Right renal pelvis (tissue), 4 donors: ENCODE results near the gene SSBP4. TPM values are rescaled to one million over a fixed set of nuclear protein-coding genes. Genes with fewer than 3 reads are reported as not detected.

Experiments used
- DNase-seq, 4 donors: peaks; one replicate each; pipeline ENCODE4 v3.0.0-alpha.2; 2013; ENCODE audit warnings: low read depth in 4 of 4, low spot score in 3 of 4, missing footprints in 1 of 4
- polyA plus RNA-seq, 4 donors: library from polyadenylated mRNA; unstranded; fragments of 120-200 nt; gene quantifications; one replicate each; pipeline ENCODE4 v1.2.1, GENCODE V29; 2013; ENCODE audit not compliant: insufficient read length in 4 of 4

The SSBP4 gene
- polyA plus RNA-seq, 4 donors, result 69.6 to 124 (median 75.4) TPM

- DNase-seq, result no peak
These were observed 42.3 kb downstream of the SSBP4 start for GRCh38 chr19:18461471-18461870.

- no peak for DNase-seq
These were observed 45.4 kb downstream of the SSBP4 start for GRCh38 chr19:18464646-18465045.

GRCh38 chr19:18465214-18465963 lies 46.2 kb downstream of the SSBP4 start:
- no peak for DNase-seq

- no peak for DNase-seq
These were observed 46.8 kb downstream of the SSBP4 start for GRCh38 chr19:18465964-18466339.

GRCh38 chr19:18466354-18466753 lies 47.2 kb downstream of the SSBP4 start:
- DNase-seq, result no peak

- no peak for DNase-seq
These were observed 48.8 kb downstream of the SSBP4 start for GRCh38 chr19:18467978-18468377.

- DNase-seq, result no peak
These were observed 49.3 kb downstream of the SSBP4 start for GRCh38 chr19:18468517-18468916.

- DNase-seq, result peak in 3 of 4 donors; percentile 36 to 54 (median 46)
These were observed 50.1 kb downstream of the SSBP4 start for GRCh38 chr19:18469069-18469846.

DNA sequence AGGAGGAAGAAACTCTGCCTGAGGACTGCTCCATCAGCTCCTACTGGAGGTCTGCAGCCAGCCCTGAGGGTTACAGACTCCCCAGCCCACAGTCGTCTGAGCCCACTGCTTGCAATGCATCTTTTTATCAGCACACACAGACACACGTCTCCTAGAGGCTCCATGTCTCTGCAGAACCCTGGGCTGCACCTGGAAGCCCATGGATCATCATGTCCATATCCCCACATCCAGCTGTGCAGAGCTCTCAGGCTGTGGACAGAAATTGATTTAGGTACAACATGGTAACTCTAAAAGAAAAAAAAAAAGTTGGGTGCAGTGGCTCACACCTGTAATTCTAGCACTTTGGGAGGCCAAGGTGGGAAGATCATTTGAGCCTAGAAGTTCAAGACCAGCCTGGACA lies 51.6 kb downstream of the SSBP4 start:
- DNase-seq, result no peak

DNA sequence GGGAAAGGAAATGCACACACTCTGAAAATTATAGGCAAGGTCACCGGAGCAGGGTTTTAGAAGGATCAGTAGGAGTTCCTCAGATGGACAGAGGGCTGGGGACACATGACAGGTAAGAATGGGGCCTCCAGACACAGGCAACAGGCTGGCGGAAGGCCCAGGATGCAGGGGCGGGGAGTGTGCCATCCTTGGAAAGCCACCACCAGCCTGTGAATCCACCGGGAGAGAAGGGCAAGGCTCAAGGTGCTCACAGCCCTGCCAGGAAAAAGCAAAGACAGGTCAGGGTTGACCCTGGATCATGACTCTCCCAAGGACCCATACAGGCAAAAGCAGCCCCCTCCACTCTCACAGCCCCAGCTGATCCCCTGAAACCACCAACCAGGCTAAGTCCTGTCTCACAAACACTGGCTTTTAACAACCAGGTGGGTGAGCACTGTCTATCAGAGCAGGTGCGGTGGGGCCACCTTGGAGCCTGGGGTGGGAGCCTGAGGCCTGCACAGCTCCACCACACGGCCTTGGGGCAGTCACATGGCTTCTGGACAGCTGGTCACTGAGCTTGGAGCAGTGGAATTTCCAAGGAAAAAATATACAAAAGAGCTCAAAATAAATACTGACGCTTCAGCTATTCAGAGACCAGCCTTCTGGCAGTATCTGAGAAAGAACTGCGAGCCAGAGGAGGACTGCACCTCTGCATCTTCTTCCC lies 54.0 kb downstream of the SSBP4 start:
- no peak for DNase-seq

GRCh38 chr19:18473706-18474087 lies 54.5 kb downstream of the SSBP4 start:
- DNase-seq, result no peak

DNA sequence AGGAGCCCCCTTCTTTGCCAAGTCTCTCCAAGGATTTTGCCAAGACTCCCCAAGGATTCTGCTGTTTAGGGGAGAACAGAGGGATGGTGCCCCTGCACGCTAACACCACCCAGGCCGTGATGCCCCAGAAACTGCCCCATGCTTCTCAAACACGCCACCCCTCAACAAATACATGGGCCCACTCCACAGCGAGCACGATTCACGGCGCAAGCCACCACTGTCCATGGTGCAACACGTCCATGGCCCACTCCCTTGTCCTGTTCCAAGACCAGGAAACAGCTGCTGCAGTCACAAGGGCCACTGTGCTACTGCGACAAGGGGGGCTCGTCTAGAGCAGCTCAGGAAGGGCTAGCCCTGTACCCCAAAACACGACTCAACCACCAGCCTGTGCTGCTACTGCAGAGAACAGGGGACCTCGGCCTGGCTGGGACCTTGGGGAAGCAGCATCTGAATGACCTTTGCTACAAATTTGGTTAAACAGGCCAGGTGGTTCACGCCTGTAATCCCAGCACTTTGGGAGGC lies 55.2 kb downstream of the SSBP4 start:
- no peak for DNase-seq

GRCh38 chr19:18475004-18475453 lies 55.8 kb downstream of the SSBP4 start:
- no peak for DNase-seq

DNA sequence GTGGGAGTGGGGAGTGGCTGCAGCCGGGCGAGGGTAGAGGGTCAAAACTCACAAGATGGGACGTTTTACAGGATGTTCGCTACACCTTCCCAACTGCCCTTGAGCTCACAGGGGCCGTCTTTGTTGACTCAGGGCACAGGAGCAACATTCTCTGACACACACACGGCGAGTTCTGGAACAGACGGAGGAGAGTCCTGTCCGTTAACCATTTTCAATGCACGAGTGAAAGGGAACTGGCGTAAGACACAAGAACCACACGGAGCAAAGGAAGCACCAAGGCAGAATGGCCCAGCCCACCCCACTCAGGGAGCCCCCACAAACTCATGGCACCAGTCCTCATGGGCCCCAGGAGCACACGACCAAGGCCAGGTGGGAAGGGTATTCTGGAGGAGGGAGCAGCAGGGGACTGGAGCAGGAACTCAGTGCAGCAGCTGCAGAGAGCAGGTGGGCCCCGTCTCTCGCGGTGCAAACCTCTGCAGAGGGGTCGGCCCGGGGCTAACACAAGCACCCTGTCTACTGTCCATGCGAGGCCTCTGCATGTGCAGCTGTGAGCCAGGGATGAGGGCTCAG lies 56.6 kb downstream of the SSBP4 start:
- no peak for DNase-seq

- DNase-seq, result no peak
These were observed 57.4 kb downstream of the SSBP4 start for GRCh38 chr19:18476507-18477041.

- DNase-seq, result no peak
These were observed 58.0 kb downstream of the SSBP4 start for GRCh38 chr19:18477042-18477779.

DNA sequence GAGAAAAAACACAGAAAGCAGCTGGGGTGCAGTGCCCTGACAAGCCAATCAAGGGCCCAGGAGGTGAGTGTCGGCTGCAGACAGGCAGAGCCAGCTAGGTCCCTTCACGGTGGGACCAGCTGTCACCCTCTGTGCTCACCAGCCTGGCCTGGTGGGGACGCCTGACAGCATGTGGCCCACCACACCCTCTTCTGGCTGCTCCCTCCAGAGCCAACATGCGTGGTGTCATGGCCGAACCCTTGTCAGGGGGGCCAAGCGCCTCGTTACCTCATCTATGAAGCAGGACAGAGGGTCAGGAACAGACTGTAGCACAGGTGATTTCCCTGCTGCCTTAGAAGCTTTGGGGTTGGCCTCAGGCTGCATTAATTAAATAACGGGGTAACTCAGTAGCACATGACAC lies 58.8 kb downstream of the SSBP4 start:
- DNase-seq, result no peak

DNA sequence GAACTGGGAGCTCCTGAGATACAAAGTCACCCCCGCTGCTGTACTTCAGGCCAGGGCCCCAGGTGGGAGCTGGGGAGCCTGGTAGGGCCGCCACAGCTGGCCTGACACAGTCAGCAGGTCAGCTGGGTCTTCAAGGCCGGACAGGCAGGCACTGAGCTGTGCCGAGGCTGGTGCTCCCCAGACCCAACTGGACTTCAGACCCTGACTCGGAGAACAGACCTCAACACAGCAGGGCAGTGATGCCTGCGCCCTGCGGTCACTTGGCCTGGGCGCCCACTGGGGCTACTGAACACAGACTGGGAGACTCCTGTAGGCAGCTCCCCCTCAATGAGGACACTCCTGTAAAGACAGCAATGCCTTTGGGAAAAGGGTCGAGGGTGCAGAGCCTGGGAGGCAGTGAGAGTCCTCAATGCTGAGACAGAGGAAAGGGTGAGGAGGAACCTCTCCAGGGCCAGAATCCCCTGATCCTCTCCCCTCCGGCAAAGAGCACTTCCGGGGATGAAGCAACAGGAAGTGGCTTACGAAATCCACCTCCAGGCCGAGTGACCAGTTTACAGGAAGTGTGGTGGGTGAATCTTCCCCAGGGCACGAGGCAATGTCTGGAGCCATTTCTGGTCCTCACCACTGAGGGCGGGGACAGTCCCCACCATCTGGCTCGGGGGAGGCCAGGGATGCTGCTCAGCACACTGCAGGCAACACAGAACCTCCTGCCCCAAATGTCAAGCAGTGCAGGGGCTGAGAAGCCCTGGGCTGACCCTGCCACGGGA lies 59.5 kb downstream of the SSBP4 start:
- no peak for DNase-seq

DNA sequence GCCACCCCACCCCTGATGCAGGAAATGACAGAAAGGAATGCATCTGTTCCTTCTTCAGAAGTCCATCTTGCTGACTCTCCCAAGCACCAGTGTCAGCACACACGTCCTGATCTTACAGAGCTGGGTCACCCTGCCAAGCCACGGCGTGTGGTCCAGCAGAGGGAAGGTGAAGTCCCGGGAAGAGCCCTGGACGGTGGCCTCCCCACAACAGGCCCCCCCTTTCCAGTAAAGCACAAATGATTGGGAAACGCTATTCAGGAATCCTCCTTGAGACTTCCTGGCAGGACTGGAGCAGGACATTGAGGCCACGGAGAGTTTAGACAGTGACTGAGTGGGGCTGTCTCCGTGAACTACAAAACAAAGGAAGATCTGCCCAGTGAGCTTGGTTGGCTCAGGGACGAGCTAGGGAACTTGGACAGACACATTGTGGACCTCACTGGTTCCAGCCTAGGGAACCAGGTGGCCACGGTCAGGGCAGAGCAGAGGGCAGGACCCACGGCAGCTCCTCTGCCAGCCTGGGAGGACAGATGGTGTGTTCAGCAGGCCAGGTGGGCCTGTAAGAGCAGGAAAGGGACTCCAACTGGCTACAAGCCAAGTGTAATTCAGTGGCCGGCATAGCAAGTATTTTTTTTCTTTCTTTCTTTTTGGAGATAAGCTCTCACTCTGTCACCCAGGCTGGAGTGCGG lies 61.0 kb downstream of the SSBP4 start:
- no peak for DNase-seq
